PFSK-1 (cell line): ENCODE data around the gene TAF1B.

Source experiments
- FOXP2 ChIP-seq: optimal IDR thresholded peaks from 2 replicates; pipeline ENCODE3; 2011; ENCODE audit warnings: borderline replicate concordance, control low read depth, inconsistent platforms; ENCODE audit not compliant: insufficient read depth; ENCODE audit errors: extremely low read length, extremely low read depth
- POLR2AphosphoS5 ChIP-seq: IDR thresholded peaks from 2 replicates; pipeline ENCODE4 v1.6.1; 2012; ENCODE audit warnings: low read depth, mild to moderate bottlenecking, control low read depth, low read length, moderate library complexity
- SIN3A ChIP-seq: IDR thresholded peaks from 2 replicates; pipeline ENCODE4 v1.6.1; 2012; ENCODE audit warnings: mild to moderate bottlenecking, low read length, moderate library complexity, borderline replicate concordance; ENCODE audit not compliant: insufficient read depth
- TAF1 ChIP-seq: IDR thresholded peaks from 2 replicates; pipeline ENCODE4 v1.6.1; 2012; ENCODE audit warnings: low read length, control low read depth, borderline replicate concordance; ENCODE audit not compliant: insufficient read depth
- TF ChIP-seq, protein P1 (sequence below), 2 experiments: IDR thresholded peaks; 2 replicates each; pipeline versions ENCODE4 v1.6.1 to v1.8.0; 2011 to 2012; ENCODE audit warnings: low read depth in 2 of 2, low read length in 2 of 2, control low read depth in 1 of 2, inconsistent platforms in 1 of 2, mild to moderate bottlenecking in 1 of 2, moderate library complexity in 1 of 2; ENCODE audit not compliant: insufficient read depth in 1 of 2

The TAF1B gene

DNA sequence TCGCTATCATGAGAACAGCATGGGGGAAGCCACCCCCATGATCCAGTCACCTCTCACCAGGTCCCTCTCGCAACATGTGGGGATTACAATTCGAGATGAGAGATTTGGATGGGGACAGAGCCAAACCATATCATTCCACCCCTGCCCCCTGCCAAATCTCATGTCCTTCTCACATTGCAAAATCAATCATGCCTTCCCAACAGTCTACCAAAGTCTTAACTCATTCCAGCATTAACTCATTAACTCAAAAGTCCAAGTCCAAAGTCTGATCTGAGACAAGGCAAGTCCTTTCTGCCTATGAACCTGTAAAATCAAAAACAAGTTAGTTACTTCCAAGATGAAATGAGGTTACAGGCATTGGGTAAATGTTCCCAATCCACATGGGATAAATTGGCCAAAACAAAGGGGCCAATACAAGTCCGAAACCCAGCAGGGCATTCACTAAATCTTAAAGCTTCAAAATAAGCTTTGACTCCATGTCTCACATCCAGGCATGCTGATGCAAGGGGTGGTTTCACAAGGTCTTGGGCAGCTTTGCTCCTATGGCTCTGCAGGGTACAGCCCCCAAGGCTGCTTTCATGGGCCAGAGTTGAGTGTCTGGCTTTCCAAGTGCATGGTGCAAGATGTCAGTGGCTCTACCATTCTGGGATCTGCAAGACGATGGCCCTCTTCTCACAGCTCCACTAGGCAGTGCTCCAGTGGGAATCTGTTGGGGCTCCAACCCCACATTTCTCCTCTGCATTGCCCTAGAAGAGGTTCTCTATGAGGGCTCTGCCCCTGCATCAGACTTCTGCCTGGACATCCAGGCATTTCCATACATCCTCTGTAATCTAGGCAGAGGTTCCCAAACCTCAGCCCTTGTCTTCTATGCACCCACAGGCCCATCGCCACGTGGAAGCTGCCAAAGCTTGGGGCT lies 14.8 kb downstream of the TAF1B start:
- TF ChIP-seq TAF1: no peak
- no peak for TF ChIP-seq SIN3A
- TF ChIP-seq, protein P1, sequence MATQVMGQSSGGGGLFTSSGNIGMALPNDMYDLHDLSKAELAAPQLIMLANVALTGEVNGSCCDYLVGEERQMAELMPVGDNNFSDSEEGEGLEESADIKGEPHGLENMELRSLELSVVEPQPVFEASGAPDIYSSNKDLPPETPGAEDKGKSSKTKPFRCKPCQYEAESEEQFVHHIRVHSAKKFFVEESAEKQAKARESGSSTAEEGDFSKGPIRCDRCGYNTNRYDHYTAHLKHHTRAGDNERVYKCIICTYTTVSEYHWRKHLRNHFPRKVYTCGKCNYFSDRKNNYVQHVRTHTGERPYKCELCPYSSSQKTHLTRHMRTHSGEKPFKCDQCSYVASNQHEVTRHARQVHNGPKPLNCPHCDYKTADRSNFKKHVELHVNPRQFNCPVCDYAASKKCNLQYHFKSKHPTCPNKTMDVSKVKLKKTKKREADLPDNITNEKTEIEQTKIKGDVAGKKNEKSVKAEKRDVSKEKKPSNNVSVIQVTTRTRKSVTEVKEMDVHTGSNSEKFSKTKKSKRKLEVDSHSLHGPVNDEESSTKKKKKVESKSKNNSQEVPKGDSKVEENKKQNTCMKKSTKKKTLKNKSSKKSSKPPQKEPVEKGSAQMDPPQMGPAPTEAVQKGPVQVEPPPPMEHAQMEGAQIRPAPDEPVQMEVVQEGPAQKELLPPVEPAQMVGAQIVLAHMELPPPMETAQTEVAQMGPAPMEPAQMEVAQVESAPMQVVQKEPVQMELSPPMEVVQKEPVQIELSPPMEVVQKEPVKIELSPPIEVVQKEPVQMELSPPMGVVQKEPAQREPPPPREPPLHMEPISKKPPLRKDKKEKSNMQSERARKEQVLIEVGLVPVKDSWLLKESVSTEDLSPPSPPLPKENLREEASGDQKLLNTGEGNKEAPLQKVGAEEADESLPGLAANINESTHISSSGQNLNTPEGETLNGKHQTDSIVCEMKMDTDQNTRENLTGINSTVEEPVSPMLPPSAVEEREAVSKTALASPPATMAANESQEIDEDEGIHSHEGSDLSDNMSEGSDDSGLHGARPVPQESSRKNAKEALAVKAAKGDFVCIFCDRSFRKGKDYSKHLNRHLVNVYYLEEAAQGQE (IDR thresholded peaks at IDR 0.05; ENCODE audit: insufficient read depth in 1 of 2, low read depth in 2 of 2, low read length in 2 of 2): no peak
- no peak for TF ChIP-seq POLR2AphosphoS5
- TF ChIP-seq FOXP2: no peak

DNA sequence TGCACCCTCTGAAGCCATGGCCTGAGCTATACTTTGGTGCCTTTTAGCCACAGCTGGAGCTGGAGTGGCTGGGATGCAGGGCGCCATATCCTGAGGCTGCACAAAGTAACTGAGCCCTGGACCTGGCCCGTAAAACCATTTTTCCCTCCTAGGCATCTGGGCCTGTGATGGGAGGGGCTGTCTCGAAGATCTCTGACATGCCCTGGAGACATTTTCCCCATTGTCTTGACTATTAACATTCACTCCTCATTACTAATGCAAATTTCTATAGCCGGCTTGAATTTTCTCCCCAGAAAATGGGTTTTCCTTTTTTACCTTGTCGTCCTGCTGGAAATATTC lies 15.4 kb downstream of the TAF1B start:
- TF ChIP-seq SIN3A (no peak), TAF1 (no peak), FOXP2 (no peak), POLR2AphosphoS5 (no peak)
- TF ChIP-seq, protein P1 (IDR thresholded peaks at IDR 0.05; ENCODE audit: insufficient read depth in 1 of 2, low read depth in 2 of 2, low read length in 2 of 2): no peak

DNA sequence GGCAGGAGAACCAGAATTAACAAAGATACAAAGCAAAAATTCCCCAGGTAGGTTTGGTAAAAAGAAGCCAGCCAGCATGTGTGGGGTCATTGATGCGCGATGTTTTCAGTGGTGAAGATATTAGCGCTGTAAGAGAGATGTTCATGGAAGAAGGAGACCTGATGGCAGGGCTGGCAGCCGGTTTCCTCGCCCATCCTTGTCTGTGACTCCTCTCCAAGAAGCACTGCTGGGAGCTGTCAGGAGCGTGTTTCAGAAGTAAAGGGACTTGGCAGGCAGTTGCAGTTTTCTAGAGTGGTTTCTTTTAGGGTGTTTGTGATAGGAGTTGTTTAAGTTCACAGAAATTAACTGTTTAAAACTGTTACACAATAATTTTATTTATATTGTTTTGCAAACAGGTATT lies 24.6 kb downstream of the TAF1B start:
- no peak for TF ChIP-seq POLR2AphosphoS5

DNA sequence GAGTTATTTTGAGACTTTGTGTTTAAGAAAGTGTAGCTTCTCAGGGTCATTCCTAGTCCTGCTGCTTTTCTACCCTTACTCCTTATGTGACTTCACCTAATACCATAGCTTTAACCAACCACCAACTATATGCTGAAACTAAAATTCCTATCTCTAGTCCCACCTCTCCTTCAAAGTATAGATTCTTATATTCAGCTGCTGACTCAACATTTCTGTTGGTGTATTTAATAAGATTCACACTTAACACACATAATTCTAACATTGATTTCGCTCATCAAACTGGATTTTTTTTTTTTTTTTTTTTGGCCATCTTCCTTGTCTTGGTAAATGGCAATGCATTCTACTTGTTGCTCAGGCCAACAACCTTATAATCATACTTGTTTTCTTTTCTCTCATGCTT lies 30.1 kb downstream of the TAF1B start:
- TF ChIP-seq POLR2AphosphoS5 (no peak), SIN3A (no peak), TAF1 (no peak), FOXP2 (no peak)
- TF ChIP-seq, protein P1 (IDR thresholded peaks at IDR 0.05; ENCODE audit: insufficient read depth in 1 of 2, low read depth in 2 of 2, low read length in 2 of 2): no peak

DNA sequence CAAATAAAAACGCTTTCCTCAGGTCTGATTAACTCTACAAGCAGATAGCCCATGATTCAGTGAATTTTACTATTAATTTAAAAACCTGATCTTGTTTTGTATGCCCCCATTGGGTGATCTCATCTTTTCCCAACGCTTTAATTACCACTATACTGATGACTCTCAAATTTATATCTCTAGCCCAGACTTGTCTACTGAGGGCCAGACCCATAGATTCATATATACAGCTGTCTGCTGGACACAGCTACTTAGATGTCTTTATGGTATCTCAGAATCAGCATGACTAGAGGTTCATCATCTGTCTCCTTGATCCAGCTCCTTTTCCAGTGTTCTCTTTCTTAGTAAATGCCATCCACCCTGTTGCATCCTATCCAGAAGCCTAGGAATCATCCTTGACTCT lies 33.8 kb downstream of the TAF1B start:
- TF ChIP-seq SIN3A: no peak

DNA sequence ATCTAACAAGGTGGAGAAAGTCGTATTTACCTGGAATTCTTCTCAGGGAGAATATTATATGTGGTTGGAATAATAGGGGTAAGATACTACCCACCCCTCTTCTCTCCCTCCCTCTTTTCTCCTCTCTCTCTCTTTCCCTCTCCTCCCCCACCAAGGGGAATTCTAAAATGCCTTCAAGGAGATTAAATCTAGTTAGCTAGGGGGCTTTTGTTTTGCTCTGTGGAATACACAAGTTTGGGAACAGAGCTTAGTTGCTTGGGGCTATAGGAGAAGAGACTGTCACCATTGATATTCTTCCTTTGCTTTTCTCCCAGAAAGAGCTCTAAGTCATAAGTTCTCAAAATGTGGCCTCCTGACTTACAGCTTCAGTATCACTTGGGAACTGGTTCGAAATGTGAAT lies 34.5 kb downstream of the TAF1B start:
- TF ChIP-seq TAF1: no peak
- TF ChIP-seq POLR2AphosphoS5: no peak
- TF ChIP-seq SIN3A: no peak
- TF ChIP-seq FOXP2: no peak
- TF ChIP-seq, protein P1 (IDR thresholded peaks at IDR 0.05; ENCODE audit: insufficient read depth in 1 of 2, low read depth in 2 of 2, low read length in 2 of 2): no peak
